Activated CD8-positive, alpha-beta memory T cell treated with anti-CD3 and anti-CD28 coated beads, Interleukin-2, amount 50 U/mL, for 48 hours (primary cell): ENCODE measurements around the gene C5.

Experiments
- DNase-seq: peaks from one replicate; pipeline ENCODE4 v3.0.0-alpha.2; 2020

The C5 gene

DNA sequence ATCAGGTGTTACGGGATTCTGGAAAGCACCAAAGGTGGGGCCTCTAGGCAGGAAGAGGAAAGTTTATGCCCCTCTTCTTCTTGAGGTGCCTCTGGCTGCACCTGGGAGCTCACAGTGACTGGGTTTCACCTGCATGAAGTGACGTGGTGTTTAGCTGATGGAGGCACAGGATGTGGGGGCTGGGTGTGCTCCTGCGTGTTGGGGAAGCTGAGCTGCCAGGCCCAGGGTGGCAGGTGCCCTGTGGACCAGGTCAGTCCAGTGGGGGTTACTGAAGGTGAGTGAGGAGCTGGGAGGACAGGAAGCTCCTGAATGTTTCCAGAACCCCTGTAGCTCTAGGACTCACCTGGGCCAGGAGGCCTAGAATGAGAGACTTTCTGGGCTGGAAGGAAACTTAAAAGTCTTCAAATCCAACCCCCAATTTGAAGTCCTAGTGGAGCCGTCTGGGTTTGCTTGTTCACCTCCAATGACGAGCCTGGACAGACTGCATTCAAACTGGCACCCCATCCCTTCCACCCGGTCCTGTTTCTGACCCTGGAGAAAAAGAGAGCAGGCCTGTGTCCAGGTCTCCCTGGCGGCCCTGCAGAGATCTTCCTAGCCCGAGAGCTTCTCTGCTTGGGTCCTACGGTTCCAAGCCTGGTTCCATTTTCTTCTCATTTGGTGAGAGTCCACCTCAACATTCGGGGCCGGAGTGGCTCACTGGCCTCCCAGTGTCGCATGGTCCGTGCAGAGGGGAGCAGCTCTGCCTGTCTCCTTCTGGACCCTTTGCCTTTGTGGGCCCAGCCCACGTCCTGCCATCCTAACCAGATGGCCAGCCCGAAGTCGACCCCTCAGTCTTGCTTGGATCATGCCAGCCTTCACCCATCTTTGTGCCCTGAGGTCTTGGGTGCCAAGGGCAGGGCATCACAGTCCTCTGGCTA, 145.8 kb downstream of the C5 start:
- DNase-seq: no peak

- DNase-seq: no peak
These were observed 147.2 kb downstream of the C5 start for GRCh38 chr9:120902569-120903535.
